ENCODE data around the gene CARD18.

GRCh38 chr11:105108247-105108646 is 31.3 kb downstream of the CARD18 start:
- TF ChIP-seq CTCF (conservative IDR thresholded peaks at IDR 0.05; ENCODE audit: low read depth in 2 of 2) (no peak), POLR2AphosphoS5 (IDR thresholded peaks at IDR 0.05; ENCODE audit: low read depth) (no peak), ZNF331 (CRISPR knock-in tag; IDR thresholded peaks at IDR 0.05; ENCODE audit: low read depth) (no peak), ETS1 (IDR thresholded peaks at IDR 0.05) (no peak)
- TF ChIP-seq, protein P1, sequence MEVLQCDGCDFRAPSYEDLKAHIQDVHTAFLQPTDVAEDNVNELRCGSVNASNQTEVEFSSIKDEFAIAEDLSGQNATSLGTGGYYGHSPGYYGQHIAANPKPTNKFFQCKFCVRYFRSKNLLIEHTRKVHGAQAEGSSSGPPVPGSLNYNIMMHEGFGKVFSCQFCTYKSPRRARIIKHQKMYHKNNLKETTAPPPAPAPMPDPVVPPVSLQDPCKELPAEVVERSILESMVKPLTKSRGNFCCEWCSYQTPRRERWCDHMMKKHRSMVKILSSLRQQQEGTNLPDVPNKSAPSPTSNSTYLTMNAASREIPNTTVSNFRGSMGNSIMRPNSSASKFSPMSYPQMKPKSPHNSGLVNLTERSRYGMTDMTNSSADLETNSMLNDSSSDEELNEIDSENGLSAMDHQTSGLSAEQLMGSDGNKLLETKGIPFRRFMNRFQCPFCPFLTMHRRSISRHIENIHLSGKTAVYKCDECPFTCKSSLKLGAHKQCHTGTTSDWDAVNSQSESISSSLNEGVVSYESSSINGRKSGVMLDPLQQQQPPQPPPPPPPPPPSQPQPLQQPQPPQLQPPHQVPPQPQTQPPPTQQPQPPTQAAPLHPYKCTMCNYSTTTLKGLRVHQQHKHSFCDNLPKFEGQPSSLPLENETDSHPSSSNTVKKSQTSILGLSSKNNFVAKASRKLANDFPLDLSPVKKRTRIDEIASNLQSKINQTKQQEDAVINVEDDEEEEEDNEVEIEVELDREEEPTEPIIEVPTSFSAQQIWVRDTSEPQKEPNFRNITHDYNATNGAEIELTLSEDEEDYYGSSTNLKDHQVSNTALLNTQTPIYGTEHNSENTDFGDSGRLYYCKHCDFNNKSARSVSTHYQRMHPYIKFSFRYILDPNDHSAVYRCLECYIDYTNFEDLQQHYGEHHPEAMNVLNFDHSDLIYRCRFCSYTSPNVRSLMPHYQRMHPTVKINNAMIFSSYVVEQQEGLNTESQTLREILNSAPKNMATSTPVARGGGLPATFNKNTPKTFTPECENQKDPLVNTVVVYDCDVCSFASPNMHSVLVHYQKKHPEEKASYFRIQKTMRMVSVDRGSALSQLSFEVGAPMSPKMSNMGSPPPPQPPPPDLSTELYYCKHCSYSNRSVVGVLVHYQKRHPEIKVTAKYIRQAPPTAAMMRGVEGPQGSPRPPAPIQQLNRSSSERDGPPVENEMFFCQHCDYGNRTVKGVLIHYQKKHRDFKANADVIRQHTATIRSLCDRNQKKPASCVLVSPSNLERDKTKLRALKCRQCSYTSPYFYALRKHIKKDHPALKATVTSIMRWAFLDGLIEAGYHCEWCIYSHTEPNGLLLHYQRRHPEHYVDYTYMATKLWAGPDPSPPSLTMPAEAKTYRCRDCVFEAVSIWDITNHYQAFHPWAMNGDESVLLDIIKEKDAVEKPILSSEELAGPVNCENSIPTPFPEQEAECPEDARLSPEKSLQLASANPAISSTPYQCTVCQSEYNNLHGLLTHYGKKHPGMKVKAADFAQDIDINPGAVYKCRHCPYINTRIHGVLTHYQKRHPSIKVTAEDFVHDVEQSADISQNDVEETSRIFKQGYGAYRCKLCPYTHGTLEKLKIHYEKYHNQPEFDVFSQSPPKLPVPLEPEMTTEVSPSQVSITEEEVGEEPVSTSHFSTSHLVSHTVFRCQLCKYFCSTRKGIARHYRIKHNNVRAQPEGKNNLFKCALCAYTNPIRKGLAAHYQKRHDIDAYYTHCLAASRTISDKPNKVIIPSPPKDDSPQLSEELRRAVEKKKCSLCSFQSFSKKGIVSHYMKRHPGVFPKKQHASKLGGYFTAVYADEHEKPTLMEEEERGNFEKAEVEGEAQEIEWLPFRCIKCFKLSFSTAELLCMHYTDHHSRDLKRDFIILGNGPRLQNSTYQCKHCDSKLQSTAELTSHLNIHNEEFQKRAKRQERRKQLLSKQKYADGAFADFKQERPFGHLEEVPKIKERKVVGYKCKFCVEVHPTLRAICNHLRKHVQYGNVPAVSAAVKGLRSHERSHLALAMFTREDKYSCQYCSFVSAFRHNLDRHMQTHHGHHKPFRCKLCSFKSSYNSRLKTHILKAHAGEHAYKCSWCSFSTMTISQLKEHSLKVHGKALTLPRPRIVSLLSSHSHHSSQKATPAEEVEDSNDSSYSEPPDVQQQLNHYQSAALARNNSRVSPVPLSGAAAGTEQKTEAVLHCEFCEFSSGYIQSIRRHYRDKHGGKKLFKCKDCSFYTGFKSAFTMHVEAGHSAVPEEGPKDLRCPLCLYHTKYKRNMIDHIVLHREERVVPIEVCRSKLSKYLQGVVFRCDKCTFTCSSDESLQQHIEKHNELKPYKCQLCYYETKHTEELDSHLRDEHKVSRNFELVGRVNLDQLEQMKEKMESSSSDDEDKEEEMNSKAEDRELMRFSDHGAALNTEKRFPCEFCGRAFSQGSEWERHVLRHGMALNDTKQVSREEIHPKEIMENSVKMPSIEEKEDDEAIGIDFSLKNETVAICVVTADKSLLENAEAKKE (CRISPR knock-in tag; IDR thresholded peaks at IDR 0.05): no peak

Measured in GM23338 (cell line).